ENCODE data around the gene S100G.
"Not testable (repeated sequence)": the region's sequence is repeated elsewhere in the genome, so short reads cannot be mapped to it uniquely, and the experiment has no call there.

The S100G gene, protein sequence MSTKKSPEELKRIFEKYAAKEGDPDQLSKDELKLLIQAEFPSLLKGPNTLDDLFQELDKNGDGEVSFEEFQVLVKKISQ

DNA sequence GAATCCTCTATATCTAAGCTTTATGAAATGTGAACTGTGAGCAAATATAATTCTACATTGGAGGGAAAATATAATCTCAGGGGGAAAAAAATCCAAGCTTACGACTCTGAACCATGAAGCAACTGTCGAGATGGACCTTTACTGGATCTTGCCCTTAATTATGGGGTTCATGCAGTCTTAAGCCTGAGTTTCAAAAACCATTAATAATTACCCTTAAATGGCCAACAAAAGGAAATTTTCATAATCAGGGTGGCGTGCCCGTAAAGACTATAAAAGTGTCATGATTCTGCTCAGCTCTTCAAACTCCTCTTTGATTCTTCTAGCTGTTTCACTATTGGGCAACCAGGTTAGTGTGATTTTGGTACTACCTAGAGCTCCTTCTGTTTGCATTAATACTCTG, at the start of gene S100G:
Gene S100G, plus strand, starts transcription at position 301 of the 400 bp plus-strand sequence. CDS start 849 bp downstream, outside the sequence.
- no peak for DNase-seq (ENCODE audit: low read depth in 1 of 2, low spot score in 1 of 2)

DNA sequence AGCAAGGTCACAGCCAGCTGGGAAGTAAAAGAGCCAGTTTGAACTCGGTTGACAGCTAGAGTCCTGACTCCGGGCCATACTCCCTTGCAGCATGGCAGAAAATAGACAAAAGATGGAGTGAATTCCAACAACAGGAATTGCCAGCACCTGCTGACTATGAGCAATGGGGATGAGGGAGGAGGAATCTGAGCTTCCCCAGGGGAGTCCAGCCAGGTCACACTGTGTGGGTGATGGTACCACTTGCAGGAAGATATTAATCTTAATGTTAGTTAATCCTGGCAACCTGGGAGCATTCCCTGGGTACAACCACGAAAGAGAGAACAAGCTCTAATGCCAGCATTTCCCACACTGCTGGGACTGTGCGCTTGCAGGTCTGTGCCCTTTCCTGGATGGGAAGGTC, 48.1 kb upstream of the S100G start:
- DNase-seq (ENCODE audit: low read depth in 1 of 2, low spot score in 1 of 2): no peak

DNA sequence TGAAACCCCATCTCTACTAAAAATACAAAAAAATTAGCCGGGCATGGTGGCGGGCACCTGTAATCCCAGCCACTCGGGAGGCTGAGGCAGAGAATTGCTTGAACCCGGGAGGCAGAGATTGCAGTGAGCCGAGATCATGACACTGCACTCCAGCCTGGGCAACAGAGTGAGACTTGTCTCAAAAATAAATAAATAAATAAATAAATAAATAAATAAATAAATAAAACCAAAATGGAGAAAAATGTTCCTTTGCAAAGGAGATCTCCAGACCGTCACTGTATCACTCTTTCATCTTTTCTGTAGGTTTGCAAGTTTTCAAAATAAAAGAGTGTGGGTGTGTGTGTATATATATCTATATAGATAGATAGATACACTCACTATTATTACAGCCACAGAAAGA, 46.7 kb upstream of the S100G start:
- not testable (repeated sequence) for DNase-seq (ENCODE audit: low read depth in 1 of 2, low spot score in 1 of 2)

DNA sequence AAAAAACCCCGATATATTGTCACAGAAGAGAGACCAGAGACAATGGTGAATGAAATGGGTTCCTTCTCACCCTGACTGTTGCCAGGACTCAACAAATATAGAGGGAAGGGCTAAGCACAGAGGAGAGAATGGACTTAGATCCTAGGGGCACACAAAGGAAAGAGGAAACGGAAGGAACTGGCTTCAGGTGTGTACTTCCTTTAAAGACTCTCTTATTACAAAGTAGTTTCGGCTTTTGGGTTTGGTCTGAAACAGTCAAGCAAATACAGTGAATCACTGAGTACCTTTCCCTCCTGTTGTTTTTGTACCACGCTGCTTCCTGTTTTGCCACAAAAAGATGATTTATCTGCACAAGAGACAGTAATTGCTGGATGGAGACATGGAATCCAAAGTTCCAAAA, 46.1 kb upstream of the S100G start:
- no peak for DNase-seq (ENCODE audit: low read depth in 1 of 2, low spot score in 1 of 2)

GRCh38 chrX:16604337-16604736, 45.6 kb upstream of the S100G start:
- no peak for DNase-seq (ENCODE audit: low read depth in 1 of 2, low spot score in 1 of 2)

DNA sequence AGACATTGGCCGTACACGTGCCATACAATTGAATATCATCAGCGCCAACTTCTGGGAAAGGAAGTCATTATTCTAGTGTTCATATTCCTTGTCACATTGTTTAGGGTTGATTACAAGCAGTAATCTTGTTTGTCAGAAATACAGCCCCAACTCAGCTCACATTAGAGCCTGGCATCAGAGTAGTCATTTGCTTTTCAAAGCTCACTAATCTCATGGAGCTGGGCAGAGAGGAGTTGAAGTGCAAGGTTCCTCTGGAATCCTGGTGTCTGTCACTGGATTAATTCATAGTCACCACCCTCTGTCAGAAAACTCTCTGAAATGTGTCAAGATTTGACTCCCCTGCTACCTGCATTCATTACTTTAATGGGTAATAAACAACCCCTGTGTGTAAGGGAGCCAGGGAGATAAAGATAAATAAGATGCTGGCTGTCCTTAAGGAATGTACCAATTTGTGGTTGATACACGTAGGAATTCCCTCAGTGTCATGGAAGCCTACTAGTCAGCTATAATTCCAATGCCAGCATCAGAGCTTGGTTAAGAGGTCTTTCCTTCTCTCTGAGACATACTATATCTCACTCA, 43.7 kb upstream of the S100G start:
- no peak for DNase-seq (ENCODE audit: low read depth in 1 of 2, low spot score in 1 of 2)

GRCh38 chrX:16610121-16610621, 39.8 kb upstream of the S100G start:
- no peak for DNase-seq (ENCODE audit: low read depth in 1 of 2, low spot score in 1 of 2)

- not testable (repeated sequence) for DNase-seq (ENCODE audit: low read depth in 1 of 2, low spot score in 1 of 2)
These were observed 39.3 kb upstream of the S100G start for GRCh38 chrX:16610654-16611053.

DNA sequence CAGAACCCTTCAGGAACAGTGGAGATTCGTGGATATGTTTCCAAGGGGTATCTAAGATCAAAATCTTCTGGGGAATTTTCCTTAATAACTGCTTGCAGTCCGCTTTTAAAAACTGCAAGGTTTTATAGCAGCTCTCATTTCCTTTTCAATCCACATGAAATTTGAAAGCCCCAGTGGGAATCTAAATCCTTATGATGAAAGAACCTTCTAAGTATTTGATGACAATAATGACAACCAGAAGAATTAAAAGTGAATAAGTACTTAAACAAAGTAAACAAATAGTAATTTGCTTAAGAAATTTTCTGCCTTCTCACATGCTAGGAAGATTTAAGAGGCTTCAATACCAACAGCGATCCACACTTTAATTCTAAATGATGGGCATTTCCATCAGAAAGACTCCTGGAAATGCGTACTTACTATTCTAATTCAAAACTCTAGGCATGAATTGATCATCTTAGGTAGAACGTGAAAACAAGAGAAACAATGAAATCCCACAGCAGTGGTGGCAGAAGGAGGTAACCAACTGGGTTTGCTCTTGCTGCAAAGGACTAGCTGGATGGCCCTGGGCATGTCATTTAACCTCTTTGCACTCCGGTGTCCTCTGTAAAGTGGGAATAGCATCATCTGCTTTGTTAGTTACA, 37.6 kb upstream of the S100G start:
- DNase-seq (ENCODE audit: low read depth in 1 of 2, low spot score in 1 of 2): no peak

DNA sequence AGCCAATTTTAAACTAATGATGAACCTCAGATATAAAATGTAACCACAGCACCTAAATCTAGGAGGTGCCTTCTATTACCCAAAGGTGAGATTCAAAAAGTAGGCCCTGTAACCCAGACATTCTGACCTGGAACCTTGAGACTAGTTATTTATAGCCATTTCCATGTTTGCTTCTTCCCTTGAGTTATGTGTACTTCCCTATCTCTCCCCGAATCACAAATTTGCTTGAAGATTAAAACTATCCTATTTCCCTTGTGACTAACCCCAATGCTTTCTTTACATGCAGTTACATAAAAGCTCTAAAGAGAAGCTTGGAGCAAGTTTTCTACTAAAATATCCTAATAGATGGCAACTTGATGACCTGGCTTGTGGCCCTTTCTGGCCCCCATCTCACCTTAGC, 32.6 kb upstream of the S100G start:
- DNase-seq (ENCODE audit: low read depth in 1 of 2, low spot score in 1 of 2): no peak

DNA sequence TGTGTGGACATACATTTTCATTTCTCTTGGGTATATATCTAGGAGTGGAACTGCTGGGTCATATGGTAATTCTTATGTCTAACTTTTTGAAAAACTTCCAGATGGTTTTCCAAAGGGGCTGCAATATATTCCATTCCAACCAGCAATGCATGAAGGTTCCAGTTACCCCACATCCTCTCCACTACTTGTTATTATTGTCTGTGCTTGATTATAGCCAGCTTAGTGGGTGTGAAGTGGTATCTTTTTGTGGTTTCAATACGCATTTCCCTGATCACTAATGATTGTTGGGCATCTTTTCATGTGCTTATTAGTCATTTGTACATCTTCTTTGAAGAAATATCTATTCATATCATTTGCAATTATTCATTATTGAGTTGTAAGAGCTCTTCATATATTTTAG, 31.5 kb upstream of the S100G start:
- no peak for DNase-seq (ENCODE audit: low read depth in 1 of 2, low spot score in 1 of 2)

DNA sequence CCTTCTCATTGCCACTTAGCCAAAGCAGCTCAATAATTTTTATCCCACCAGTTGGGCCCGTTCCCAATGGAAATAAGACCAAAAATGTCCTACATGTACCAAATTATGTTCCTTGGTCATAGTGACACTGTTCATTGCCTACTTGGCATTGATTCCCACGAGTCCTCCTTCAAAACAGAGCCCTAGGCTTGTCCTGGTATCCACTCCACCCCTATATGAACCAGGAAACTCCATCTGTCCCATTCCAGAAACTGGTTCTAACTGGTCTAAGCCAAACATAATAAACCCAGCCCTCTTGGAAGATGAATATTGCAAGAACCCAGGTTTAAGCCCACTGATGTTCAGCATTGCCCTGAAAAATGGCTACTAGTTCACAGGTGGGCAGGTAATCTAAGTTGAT, 30.9 kb upstream of the S100G start:
- DNase-seq (ENCODE audit: low read depth in 1 of 2, low spot score in 1 of 2): no peak

- not testable (repeated sequence) for DNase-seq (ENCODE audit: low read depth in 1 of 2, low spot score in 1 of 2)
These were observed 21.4 kb upstream of the S100G start for GRCh38 chrX:16628511-16628910.

- no peak for DNase-seq (ENCODE audit: low read depth in 1 of 2, low spot score in 1 of 2)
These were observed 20.9 kb upstream of the S100G start for GRCh38 chrX:16628946-16629595.

- DNase-seq (ENCODE audit: low read depth in 1 of 2, low spot score in 1 of 2): no peak
These were observed 20.0 kb upstream of the S100G start for GRCh38 chrX:16629909-16630308.

DNA sequence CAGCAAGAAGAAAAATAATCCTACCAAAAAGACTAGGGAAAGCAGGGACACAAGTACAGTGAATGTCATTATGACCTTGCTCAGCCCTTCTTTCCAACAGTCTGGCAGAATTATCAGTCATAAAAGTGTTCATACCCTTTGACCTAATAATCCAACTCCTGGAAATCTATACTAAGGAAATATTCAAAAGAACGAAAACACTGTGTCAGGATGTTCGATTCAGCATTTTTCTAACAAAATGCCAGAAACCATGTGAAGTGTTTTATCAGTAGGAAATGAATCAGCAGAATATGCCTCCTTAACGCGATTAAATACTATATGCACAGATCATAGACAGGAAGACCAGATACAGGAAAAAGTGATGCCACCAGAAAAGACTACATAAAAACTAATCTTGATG, 16.2 kb upstream of the S100G start:
- DNase-seq (ENCODE audit: low read depth in 1 of 2, low spot score in 1 of 2): no peak

DNA sequence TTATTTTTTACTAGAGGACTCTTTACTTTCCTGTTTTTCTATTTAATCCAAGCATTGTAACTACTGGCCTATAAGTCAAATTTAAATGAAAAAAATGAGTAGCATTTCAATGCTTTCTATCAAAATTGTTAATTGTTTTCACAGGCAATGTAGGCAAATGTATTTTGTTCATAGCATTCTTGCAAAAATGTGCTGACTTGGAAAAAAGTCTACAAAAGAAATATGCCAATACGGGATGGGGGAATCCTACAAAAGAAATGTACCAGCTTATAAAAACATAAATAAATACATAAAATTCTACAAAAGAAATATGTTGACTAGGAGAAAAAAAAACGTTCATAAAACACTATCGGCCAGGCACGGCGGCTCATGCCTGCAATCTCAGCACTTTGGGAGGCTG, 14.9 kb upstream of the S100G start:
- no peak for DNase-seq (ENCODE audit: low read depth in 1 of 2, low spot score in 1 of 2)

DNA sequence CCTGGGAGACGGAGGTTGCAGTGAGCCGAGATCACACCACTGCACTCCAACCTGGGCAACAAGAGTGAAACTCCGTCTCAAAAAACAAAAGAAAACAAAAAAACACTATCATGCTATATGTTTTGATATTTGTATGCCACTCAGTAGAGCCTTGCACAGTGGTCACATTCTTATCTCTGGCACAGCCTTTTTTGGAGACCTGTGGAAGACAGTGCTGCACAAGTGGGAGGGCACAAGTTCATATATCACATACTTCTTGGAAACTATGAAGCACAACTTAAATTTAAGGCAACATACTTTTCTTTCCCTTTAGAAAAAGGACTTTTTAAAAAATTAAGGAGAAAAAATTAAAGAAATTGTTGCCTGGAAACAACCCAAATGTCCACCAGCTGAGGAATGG, 14.4 kb upstream of the S100G start:
- no peak for DNase-seq (ENCODE audit: low read depth in 1 of 2, low spot score in 1 of 2)

DNA sequence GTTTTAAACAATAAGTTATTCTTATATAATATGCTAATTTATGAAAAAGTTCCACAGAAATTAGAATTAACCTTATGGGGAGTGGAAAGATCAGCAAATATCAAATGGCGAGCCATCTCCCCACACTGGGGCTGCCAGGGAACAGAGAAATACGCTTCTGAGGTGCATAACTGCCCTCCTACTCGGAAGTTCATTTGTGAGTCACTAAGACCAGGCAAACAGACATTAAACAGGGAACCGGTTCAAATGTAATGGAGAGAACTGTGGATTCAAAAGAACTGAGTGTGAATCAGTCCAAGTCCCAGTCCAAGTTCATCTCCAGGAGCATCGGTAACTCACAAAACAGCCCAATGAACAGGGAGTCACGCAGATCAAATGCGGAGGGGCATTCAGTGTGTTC, 11.4 kb upstream of the S100G start:
- DNase-seq (ENCODE audit: low read depth in 1 of 2, low spot score in 1 of 2): no peak

DNA sequence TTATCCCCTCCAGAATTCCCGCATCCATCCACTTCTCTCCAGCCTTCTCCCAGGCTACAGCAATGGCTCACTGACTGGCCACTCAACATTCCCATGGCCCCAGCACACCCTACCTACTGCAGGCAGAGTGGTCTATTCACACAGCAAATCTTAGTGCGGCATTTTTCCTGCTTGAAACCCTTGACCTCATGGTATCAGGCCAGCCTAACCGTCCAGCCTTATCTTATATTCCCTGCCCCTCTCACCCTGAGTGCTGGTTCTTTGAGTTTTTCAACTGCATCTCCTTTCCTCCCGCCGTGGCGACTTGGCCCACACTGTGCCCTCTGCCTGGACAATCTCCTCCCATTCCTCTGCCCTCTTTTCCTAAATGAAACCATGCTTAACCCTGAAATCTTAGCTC, 10.0 kb upstream of the S100G start:
- DNase-seq (ENCODE audit: low read depth in 1 of 2, low spot score in 1 of 2): no peak

- DNase-seq (ENCODE audit: low read depth in 1 of 2, low spot score in 1 of 2): no peak
These were observed 9.1 kb upstream of the S100G start for GRCh38 chrX:16640823-16641222.

- DNase-seq (ENCODE audit: low read depth in 1 of 2, low spot score in 1 of 2): no peak
These were observed 6.8 kb upstream of the S100G start for GRCh38 chrX:16643176-16643575.

Measured in activated CD4-positive, alpha-beta T cell treated with anti-CD3 and anti-CD28 coated beads, Interleukin-2, amount 50 U/mL, for 24 hours (primary cell).